CD4-positive, alpha-beta T cell treated with Interleukin-1 beta for 1 hour (primary cell): ENCODE measurements around the gene TCF23.
"Not testable (repeated sequence)": the region's sequence is repeated elsewhere in the genome, so short reads cannot be mapped to it uniquely, and the experiment has no call there.

Experiments used
- DNase-seq, 2 donors: peaks; one replicate each; pipeline ENCODE4 v3.0.0-alpha.2; 2020 to 2022

TCF23 gene

DNA sequence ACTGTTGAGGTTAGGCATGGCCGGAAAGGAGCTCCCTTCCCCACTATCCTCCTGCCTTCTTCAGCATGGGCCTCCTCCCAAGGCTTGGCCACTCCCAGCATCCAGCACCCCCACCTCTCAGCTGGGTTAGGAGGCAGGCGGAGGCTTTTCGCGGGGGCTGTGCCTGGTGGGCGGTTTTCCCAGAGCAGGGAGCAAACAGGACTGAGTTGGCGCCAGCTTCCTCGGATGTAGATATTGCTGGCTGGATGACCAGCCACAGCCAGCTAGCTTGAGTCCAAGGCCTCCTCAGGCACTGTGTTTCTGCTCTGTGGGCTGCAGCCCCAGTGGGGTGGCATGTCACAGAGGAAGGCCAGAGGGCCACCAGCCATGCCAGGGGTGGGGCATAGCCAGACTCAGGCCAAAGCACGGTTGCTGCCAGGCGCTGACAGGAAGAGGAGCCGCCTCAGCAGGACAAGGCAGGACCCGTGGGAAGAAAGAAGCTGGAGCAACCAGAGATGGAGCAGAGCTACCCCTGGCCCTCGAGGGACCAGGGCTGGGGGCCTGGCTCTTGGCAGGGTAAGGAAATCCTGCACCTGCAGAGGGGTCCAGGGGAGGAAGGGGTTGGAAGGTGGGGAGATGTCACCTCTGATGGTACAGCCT lies at the start of gene TCF23:
Gene TCF23 (plus strand): TSS at position 204 of the 639 bp plus-strand sequence. CDS start 130 bp downstream, at position 334.
- no peak for DNase-seq

GRCh38 chr2:27099334-27099955 lies 49.4 kb upstream of the TCF23 start:
- DNase-seq: no peak

GRCh38 chr2:27100036-27100435 lies 48.8 kb upstream of the TCF23 start:
- DNase-seq: no peak

GRCh38 chr2:27102329-27102728 lies 46.5 kb upstream of the TCF23 start:
- DNase-seq: no peak

DNA sequence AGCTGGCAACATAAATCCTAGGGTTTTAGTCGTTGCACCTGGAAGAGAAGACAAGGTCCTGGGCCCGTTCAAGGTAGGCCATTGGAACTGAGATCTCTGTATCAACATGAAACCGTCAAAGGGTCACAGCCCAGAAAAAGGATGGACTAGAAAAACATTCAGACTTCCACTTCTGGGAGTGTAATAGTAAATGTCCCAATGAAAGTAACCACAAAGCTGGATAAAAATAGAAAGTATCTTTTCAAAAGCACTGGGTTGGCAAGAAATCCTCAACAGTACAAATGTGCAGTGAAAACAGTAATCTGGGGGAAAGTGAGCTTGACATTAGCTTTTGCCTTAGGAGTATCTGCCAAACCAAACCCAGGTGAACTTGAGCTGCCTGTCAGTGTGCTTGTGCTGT lies 42.8 kb upstream of the TCF23 start:
- no peak for DNase-seq

DNA sequence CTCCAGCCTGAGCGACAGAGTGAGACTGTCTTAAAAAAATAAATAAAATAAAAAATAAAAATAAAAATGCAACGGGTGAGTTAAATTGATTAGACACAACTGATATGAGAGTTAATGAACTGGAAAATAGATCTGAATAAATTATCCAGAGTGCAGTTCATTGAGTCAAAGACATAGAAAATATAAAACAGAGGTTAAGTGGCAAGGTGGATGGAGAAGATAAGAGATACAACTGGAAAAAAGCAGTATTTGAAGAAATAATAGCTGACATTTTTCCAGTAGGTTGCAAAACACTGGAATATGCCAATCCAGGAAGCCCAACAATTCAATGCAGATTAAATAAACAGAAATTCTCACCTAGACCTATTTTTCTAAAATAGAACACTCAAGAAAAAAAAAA lies 40.6 kb upstream of the TCF23 start:
- DNase-seq: no peak

DNA sequence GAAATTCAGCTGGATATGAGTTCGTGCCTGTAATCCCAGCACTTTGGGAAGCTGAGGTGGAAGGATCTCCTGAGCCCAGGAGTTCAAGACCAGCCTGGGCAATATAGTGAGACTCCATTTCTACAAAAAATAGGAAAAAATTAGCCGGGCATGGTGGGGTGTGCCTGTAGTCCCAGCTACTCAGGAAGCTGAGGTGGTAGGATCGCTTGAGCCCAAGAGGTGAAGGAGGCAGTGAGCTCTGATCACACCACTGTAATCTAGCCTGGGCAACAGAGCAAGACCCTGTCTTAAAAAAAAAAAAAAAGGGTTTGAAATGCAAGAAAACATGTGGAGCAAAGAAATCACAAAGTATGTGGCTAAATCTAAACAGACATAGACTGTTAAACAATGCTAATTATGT lies 39.7 kb upstream of the TCF23 start:
- DNase-seq: no peak

GRCh38 chr2:27110603-27111352 lies 38.0 kb upstream of the TCF23 start:
- DNase-seq: not testable (repeated sequence)

- not testable (repeated sequence) for DNase-seq
Observed at GRCh38 chr2:27111392-27112078, 37.3 kb upstream of the TCF23 start.

DNA sequence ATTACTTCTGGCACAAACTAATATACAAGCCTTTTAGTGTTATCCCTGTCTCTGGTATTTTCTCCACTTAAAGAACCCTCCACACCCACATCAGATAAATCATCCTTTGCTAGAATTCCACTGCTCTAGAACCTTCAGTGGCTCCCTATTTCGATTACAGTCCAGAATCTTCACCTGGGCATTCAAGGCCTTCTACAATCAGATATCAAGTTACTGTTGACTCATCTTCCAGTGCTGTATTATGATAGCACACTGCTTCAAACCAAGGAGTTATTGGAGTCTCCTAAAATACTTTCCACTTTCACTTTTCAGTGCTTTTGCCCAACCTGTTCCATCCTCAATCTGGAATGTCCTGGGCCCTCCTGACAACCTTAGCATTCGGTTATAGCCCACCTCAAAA lies 33.3 kb upstream of the TCF23 start:
- DNase-seq: no peak

- no peak for DNase-seq
Observed at GRCh38 chr2:27117995-27118524, 30.7 kb upstream of the TCF23 start.

GRCh38 chr2:27118525-27119329 lies 30.1 kb upstream of the TCF23 start, which contains the start of gene CGREF1:
Gene CGREF1, minus strand, starts transcription at chr2:27119128. Its CDS starts 14,762 bp downstream, at chr2:27104366.
- DNase-seq: no peak

DNA sequence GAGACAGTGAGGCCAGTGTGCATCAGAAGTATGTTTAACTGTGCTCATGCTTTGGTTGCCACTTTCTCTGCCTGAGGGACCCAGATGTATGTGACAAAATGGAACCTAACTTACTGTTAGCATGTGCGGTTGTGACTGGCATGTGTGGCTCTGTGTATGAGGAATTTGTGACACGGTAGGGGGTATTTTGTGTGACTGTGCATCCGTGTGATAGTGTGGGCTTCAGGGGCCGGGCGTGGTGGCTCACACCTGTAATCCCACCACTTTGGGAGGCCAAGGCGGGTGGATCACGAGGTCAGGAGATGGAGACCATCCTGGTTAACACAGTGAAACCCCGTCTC lies 29.5 kb upstream of the TCF23 start:
- DNase-seq: not testable (repeated sequence)

DNA sequence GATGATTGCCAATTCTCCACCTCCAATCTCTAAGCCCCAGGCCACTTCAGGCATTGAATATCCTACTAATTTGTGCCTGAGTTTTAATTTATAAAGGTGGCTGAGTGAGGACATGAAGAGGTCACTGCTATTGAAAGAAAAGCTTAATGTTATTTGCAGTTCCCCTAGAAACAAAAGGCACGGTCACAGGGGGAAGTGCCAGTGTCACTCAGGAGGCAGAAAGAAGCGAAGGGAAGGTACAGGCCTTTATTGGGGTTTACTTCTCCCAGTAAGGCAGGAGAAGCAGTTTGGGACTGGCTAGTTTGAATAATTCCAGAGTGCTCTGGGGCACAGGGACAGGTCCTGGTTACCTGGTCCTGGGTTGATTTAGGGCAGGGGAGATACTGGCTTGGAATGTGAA lies 26.9 kb upstream of the TCF23 start:
- DNase-seq: no peak

DNA sequence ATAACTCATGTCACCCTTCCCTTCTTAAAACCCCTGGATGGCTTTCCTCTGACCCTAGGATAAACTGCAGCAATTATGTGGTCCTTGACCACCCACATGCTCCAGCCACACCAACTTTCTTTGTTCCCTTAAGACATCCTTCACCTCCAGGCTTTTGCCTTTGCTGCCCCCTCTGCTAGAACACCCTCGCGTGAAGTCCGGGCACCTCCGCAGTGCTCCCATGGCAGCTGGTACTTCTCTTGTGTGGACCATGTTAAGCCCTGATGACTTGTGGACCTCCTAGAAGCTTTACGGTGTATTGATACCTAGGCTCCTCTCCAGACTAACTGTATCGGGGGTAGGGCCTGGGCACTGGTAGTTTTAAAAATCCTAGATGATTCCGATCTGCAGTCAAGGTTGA lies 26.0 kb upstream of the TCF23 start:
- no peak for DNase-seq

DNA sequence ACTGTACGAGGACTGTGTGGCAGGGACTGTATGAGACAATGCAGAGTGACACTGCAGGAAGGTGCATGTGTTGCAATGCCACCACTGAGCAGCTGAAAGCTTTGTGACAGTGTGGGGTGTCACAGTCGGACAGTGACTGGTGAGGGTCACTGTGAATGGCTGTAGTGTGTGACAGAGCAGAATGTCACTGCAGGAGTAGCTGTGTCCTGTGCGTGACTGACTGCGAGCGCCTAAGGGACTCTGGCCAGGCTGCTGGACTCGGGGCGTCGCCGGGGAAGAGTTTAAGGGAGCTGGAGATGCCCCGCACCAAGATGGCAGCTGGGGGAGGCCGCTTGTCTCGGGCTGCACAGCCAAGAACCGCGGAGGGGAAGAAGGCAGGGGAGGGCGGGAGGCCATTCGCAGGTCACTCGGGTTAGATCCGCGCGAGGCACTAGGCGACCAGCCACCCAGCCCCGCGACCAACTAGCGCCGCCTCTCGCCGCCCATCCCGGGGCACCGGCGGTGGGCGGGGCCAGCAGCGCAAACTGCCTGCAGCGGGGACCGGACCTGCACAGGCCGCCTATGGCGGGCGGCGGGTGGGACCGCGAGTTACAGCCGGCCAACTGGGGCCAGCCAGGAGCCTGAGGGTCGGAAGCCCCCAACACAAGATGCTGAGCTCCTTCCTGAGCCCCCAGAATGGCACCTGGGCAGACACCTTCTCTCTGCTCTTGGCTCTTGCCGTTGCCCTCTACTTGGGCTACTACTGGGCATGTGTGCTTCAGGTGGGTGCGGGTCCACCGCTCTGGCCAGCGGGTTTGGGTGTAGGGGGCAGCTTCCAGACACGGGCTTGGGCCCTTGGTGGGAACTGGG lies 25.3 kb upstream of the TCF23 start, which contains the start of gene ABHD1:
Gene ABHD1 (plus strand): TSS at position 514 of the 849 bp plus-strand sequence. CDS start 134 bp downstream, at position 648.
- DNase-seq: peak; percentile 76 to 79

DNA sequence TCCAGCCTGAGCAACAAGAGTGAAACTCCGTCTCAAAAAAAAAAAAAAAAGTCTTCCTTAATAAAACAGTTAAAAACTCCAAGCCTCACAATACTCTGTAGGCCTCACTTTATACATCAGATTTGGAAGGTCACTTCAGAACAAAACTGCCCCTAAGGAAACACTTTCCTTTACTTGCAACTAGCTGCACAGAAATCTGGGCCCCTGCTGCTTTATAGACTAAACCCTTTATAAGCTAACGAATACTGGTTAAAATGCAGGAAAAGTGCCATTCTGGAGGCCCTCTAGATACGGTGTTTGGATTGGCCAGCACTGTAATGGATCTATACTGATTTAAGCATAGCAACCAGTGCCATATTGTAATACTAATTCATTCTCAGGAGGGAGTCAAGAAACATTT lies 23.7 kb upstream of the TCF23 start:
- DNase-seq: no peak

GRCh38 chr2:27126252-27126710 lies 22.5 kb upstream of the TCF23 start:
- DNase-seq: no peak

GRCh38 chr2:27127883-27128667 lies 20.7 kb upstream of the TCF23 start:
- DNase-seq: no peak
